Nephron (organoid): ENCODE measurements around the gene LCAT.

Source experiments
- H3K27ac Mint-ChIP-seq, 3 experiments: 2 replicates each; pipeline ENCODE4 v1.8.0; 2020; ENCODE audit warnings: mixed read lengths in 3 of 3, mild to moderate bottlenecking in 2 of 3, moderate library complexity in 1 of 3
- H3K27me3 Mint-ChIP-seq: 2 replicates; pipeline ENCODE4 v1.8.0; 2021; ENCODE audit warnings: low read depth, mild to moderate bottlenecking, moderate library complexity, mixed read lengths
- H3K36me3 Mint-ChIP-seq: 2 replicates; pipeline ENCODE4 v1.8.0; 2020; ENCODE audit warnings: low read depth, mixed read lengths
- H3K4me1 Mint-ChIP-seq: 2 replicates; pipeline ENCODE4 v1.8.0; 2020; ENCODE audit warnings: mixed read lengths
- H3K4me3 Mint-ChIP-seq, 3 experiments: 2 replicates each; pipeline ENCODE4 v1.8.0; 2020; ENCODE audit warnings: mild to moderate bottlenecking in 3 of 3, mixed read lengths in 3 of 3, moderate library complexity in 2 of 3
- H3K9me3 Mint-ChIP-seq: 2 replicates; pipeline ENCODE4 v1.8.0; 2020; ENCODE audit warnings: mixed read lengths
- CTCF ChIP-seq, 3 experiments: fragments of 200-600 bp; sonication (generic); IDR thresholded peaks; one replicate each; pipeline ENCODE4 v1.5.0; 2021; ENCODE audit warnings: antibody characterized with exemption in 3 of 3; ENCODE audit not compliant: unreplicated experiment in 3 of 3

LCAT gene

GRCh38 chr16:67923414-67924116 is 20.4 kb downstream of the LCAT start:
- Mint-ChIP-seq H3K27ac (no peak overlapping the region), H3K9me3 (no peaks in the 10 kb centered on the region)

GRCh38 chr16:67922740-67923139 is 21.2 kb downstream of the LCAT start:
- peaks cover 8% of the 10 kb centered on the region for H3K4me1 Mint-ChIP-seq
- H3K4me3 Mint-ChIP-seq = no peak overlapping the region

More at GRCh38 chr16:67923414-67924116, 20.4 kb downstream of the LCAT start:
- no peak overlapping the region for H3K4me3 Mint-ChIP-seq
- no peaks in the 10 kb centered on the region for H3K27me3 Mint-ChIP-seq
- H3K4me1 Mint-ChIP-seq = peaks cover 5% of the 10 kb centered on the region
- TF ChIP-seq CTCF (IDR thresholded peaks at IDR 0.05; ENCODE audit: unreplicated experiment in 3 of 3) = no peak
- no peaks in the 10 kb centered on the region for H3K36me3 Mint-ChIP-seq

GRCh38 chr16:67922221-67922620 is 21.7 kb downstream of the LCAT start:
- Mint-ChIP-seq H3K4me1 (peaks cover 13% of the 10 kb centered on the region), H3K4me3 (no peak overlapping the region), H3K27me3 (no peaks in the 10 kb centered on the region), H3K9me3 (no peaks in the 10 kb centered on the region), H3K36me3 (peaks cover 6% of the 10 kb centered on the region), H3K27ac (no peak overlapping the region)
- no peak for TF ChIP-seq CTCF (IDR thresholded peaks at IDR 0.05; ENCODE audit: unreplicated experiment in 3 of 3)

More at GRCh38 chr16:67922740-67923139, 21.2 kb downstream of the LCAT start:
- Mint-ChIP-seq H3K27ac (peak overlapping the region in 1 of 3 experiments; percentile 45), H3K27me3 (no peaks in the 10 kb centered on the region), H3K9me3 (no peaks in the 10 kb centered on the region), H3K36me3 (peaks cover 1% of the 10 kb centered on the region)
- TF ChIP-seq CTCF (IDR thresholded peaks at IDR 0.05; ENCODE audit: unreplicated experiment in 3 of 3) = no peak

GRCh38 chr16:67919622-67920221 is 24.2 kb downstream of the LCAT start:
- no peak overlapping the region for H3K4me3 Mint-ChIP-seq
- no peaks in the 10 kb centered on the region for H3K9me3 Mint-ChIP-seq
- peaks cover 17% of the 10 kb centered on the region for H3K36me3 Mint-ChIP-seq
- no peak for TF ChIP-seq CTCF (IDR thresholded peaks at IDR 0.05; ENCODE audit: unreplicated experiment in 3 of 3)
- H3K27ac Mint-ChIP-seq = no peak overlapping the region
- peaks cover 35% of the 10 kb centered on the region for H3K4me1 Mint-ChIP-seq
- H3K27me3 Mint-ChIP-seq = no peaks in the 10 kb centered on the region

GRCh38 chr16:67917852-67918236 is 26.1 kb downstream of the LCAT start:
- Mint-ChIP-seq H3K4me3 (no peak overlapping the region), H3K27me3 (no peaks in the 10 kb centered on the region), H3K36me3 (peaks cover 24% of the 10 kb centered on the region), H3K27ac (peak overlapping the region in 2 of 3 experiments; percentile 47 to 75), H3K4me1 (peaks cover 32% of the 10 kb centered on the region), H3K9me3 (no peaks in the 10 kb centered on the region)
- no peak for TF ChIP-seq CTCF (IDR thresholded peaks at IDR 0.05; ENCODE audit: unreplicated experiment in 3 of 3)
